Astrocyte (in vitro differentiated cells and primary cell): ENCODE data around the gene TSPAN32. TPM values are rescaled to one million over a fixed set of nuclear protein-coding genes. Genes with fewer than 3 reads are reported as not detected.

ENCODE experiments used
- DNase-seq: peaks from one replicate; pipeline ENCODE4 v3.0.0-alpha.2; 2010; ENCODE audit warnings: low read depth
- FAIRE-seq: peaks from 2 replicates; lab custom pipeline; 2011; peaks lifted over from hg19 to GRCh38; lab: Jason Lieb, UNC
- H2AFZ ChIP-seq: 2 replicates; pipeline ENCODE4 v1.6.0; 2012; ENCODE audit warnings: low read depth, low read length, inconsistent platforms
- H3K27ac ChIP-seq: 2 replicates; pipeline ENCODE4 v1.5.1; 2011; ENCODE audit warnings: low read depth, low read length, inconsistent platforms
- H3K27me3 ChIP-seq: 2 replicates; pipeline ENCODE4 v1.6.0; 2011; ENCODE audit warnings: low read length, inconsistent platforms; ENCODE audit not compliant: insufficient read depth
- H3K36me3 ChIP-seq: 2 replicates; pipeline ENCODE4 v1.5.1; 2011; ENCODE audit warnings: low read length, inconsistent platforms; ENCODE audit not compliant: insufficient read depth
- H3K4me1 ChIP-seq: 2 replicates; pipeline ENCODE4 v1.5.1; 2011; ENCODE audit warnings: low read length, inconsistent platforms; ENCODE audit not compliant: insufficient read depth
- H3K4me2 ChIP-seq: 2 replicates; pipeline ENCODE4 v1.6.0; 2012; ENCODE audit warnings: low read length, inconsistent platforms
- H3K4me3 ChIP-seq: 2 replicates; pipeline ENCODE4 v1.5.1; 2011; ENCODE audit warnings: low read depth, mild to moderate bottlenecking, low read length, inconsistent platforms; ENCODE audit not compliant: insufficient read depth
- H3K79me2 ChIP-seq: 2 replicates; pipeline ENCODE4 v1.6.0; 2012; ENCODE audit warnings: mild to moderate bottlenecking, low read length, inconsistent platforms; ENCODE audit not compliant: insufficient read depth
- H3K9ac ChIP-seq: 2 replicates; pipeline ENCODE4 v1.6.0; 2012; ENCODE audit warnings: mild to moderate bottlenecking, low read length, inconsistent platforms
- H3K9me3 ChIP-seq: 2 replicates; pipeline ENCODE4 v1.5.1; 2012; ENCODE audit warnings: low read depth, mild to moderate bottlenecking, low read length, inconsistent platforms; ENCODE audit not compliant: insufficient read depth
- H4K20me1 ChIP-seq: 2 replicates; pipeline ENCODE4 v1.6.0; 2012; ENCODE audit warnings: low read length, inconsistent platforms; ENCODE audit not compliant: insufficient read depth
- H3K27ac Mint-ChIP-seq: one replicate; pipeline ENCODE4 v1.8.0; 2021; ENCODE audit warnings: mild to moderate bottlenecking, mixed read lengths; ENCODE audit not compliant: unreplicated experiment
- H3K27me3 Mint-ChIP-seq: one replicate; pipeline ENCODE4 v1.8.0; 2021; ENCODE audit warnings: low read depth, mixed read lengths; ENCODE audit not compliant: unreplicated experiment
- H3K36me3 Mint-ChIP-seq: one replicate; pipeline ENCODE4 v1.8.0; 2021; ENCODE audit warnings: low read depth, mixed read lengths; ENCODE audit not compliant: unreplicated experiment
- H3K4me1 Mint-ChIP-seq: one replicate; pipeline ENCODE4 v1.8.0; 2021; ENCODE audit warnings: low read depth, mixed read lengths; ENCODE audit not compliant: unreplicated experiment
- H3K4me3 Mint-ChIP-seq: one replicate; pipeline ENCODE4 v1.8.0; 2021; ENCODE audit warnings: mild to moderate bottlenecking, moderate library complexity, mixed read lengths; ENCODE audit not compliant: unreplicated experiment
- H3K9me3 Mint-ChIP-seq: one replicate; pipeline ENCODE4 v1.8.0; 2021; ENCODE audit warnings: mild to moderate bottlenecking, mixed read lengths; ENCODE audit not compliant: unreplicated experiment
- CTCF ChIP-seq: IDR thresholded peaks from 2 replicates; pipeline ENCODE4 v1.5.1; 2011; ENCODE audit warnings: low read depth, mild to moderate bottlenecking, inconsistent platforms, low read length, moderate library complexity; ENCODE audit not compliant: insufficient read depth
- EZH2 ChIP-seq: IDR thresholded peaks from 2 replicates; pipeline ENCODE4 v1.6.1; 2012; ENCODE audit warnings: mild to moderate bottlenecking, low read length, inconsistent platforms; ENCODE audit not compliant: insufficient read depth
- total RNA-seq: library from RNA; stranded (reverse); gene quantifications from 2 replicates; pipeline ENCODE4 v1.2.1, GENCODE V29; 2021

Gene TSPAN32
- total RNA-seq, 1 donor from 2014 or later = not detected

GRCh38 chr11:2309251-2310072 is 7.6 kb downstream of the TSPAN32 start:
- Mint-ChIP-seq H3K9me3 (no peaks in the 10 kb centered on the region), H3K27me3 (peaks cover 2% of the 10 kb centered on the region), H3K36me3 (no peaks in the 10 kb centered on the region), H3K27ac (no peak overlapping the region), H3K4me1 (peaks cover 6% of the 10 kb centered on the region), H3K4me3 (no peak overlapping the region)
- TF ChIP-seq CTCF (no peak), EZH2 (no peak)
- Histone ChIP-seq H3K9ac (no peak overlapping the region), H3K27ac (no peak overlapping the region), H3K27me3 (no peaks in the 10 kb centered on the region), H3K4me1 (peaks cover 22% of the 10 kb centered on the region), H3K79me2 (no peaks in the 10 kb centered on the region), H3K4me3 (no peak overlapping the region), H3K36me3 (no peaks in the 10 kb centered on the region), H4K20me1 (no peaks in the 10 kb centered on the region), H2AFZ (no peak overlapping the region), H3K9me3 (no peaks in the 10 kb centered on the region), H3K4me2 (no peak overlapping the region)
- DNase-seq = no peak
- FAIRE-seq = no peak

GRCh38 chr11:2310073-2310785 is 8.4 kb downstream of the TSPAN32 start:
- FAIRE-seq (no peak), DNase-seq (no peak)
- Histone ChIP-seq H3K4me3 (no peak overlapping the region), H3K36me3 (no peaks in the 10 kb centered on the region), H2AFZ (no peak overlapping the region), H3K4me2 (no peak overlapping the region), H3K27me3 (no peaks in the 10 kb centered on the region), H3K9me3 (no peaks in the 10 kb centered on the region), H3K4me1 (peaks cover 25% of the 10 kb centered on the region), H3K27ac (no peak overlapping the region), H4K20me1 (no peaks in the 10 kb centered on the region), H3K9ac (no peak overlapping the region), H3K79me2 (no peaks in the 10 kb centered on the region)
- Mint-ChIP-seq H3K9me3 (no peaks in the 10 kb centered on the region), H3K4me3 (no peak overlapping the region), H3K27me3 (no peaks in the 10 kb centered on the region), H3K4me1 (peaks cover 6% of the 10 kb centered on the region), H3K27ac (no peak overlapping the region), H3K36me3 (no peaks in the 10 kb centered on the region)
- TF ChIP-seq EZH2 = no peak
- TF ChIP-seq CTCF = no peak
